ENCODE measurements around the gene ZNF638.
"Not testable (repeated sequence)": the region's sequence is repeated elsewhere in the genome, so short reads cannot be mapped to it uniquely, and the experiment has no call there.

ZNF638 gene

GRCh38 chr2:71389384-71390072, 57.9 kb downstream of the ZNF638 start:
- no peak for DNase-seq (ENCODE audit: low read depth)
- H3K4me3 ChIP-seq (ENCODE audit: low read length) = no peak overlapping the region
- TF ChIP-seq CTCF (IDR thresholded peaks at IDR 0.05; ENCODE audit: insufficient read depth, low read depth, low read length, missing control alignments) = no peak

- no peak for TF ChIP-seq CTCF (IDR thresholded peaks at IDR 0.05; ENCODE audit: insufficient read depth, low read depth, low read length, missing control alignments)
- DNase-seq (ENCODE audit: low read depth) = no peak
- H3K4me3 ChIP-seq (ENCODE audit: low read length) = no peak overlapping the region
Observed at GRCh38 chr2:71393216-71393615, 61.6 kb downstream of the ZNF638 start.

- TF ChIP-seq CTCF (IDR thresholded peaks at IDR 0.05; ENCODE audit: insufficient read depth, low read depth, low read length, missing control alignments) = no peak
- no peak for DNase-seq (ENCODE audit: low read depth)
- H3K4me3 ChIP-seq (ENCODE audit: low read length) = no peak overlapping the region
Observed at GRCh38 chr2:71395471-71395870, 63.9 kb downstream of the ZNF638 start.

GRCh38 chr2:71402427-71402826, 70.8 kb downstream of the ZNF638 start:
- H3K4me3 ChIP-seq (ENCODE audit: low read length) = no peak overlapping the region
- DNase-seq (ENCODE audit: low read depth) = no peak
- TF ChIP-seq CTCF (IDR thresholded peaks at IDR 0.05; ENCODE audit: insufficient read depth, low read depth, low read length, missing control alignments) = no peak

- TF ChIP-seq CTCF (IDR thresholded peaks at IDR 0.05; ENCODE audit: insufficient read depth, low read depth, low read length, missing control alignments) = no peak
- H3K4me3 ChIP-seq (ENCODE audit: low read length) = no peak overlapping the region
- no peak for DNase-seq (ENCODE audit: low read depth)
Observed at GRCh38 chr2:71409611-71410010, 78.0 kb downstream of the ZNF638 start.

GRCh38 chr2:71410696-71411095, 79.1 kb downstream of the ZNF638 start:
- H3K4me3 ChIP-seq (ENCODE audit: low read length) = no peak overlapping the region
- DNase-seq (ENCODE audit: low read depth) = no peak
- TF ChIP-seq CTCF (IDR thresholded peaks at IDR 0.05; ENCODE audit: insufficient read depth, low read depth, low read length, missing control alignments) = no peak

- peak overlapping the region; percentile 29 for H3K4me3 ChIP-seq (ENCODE audit: low read length)
- not testable (repeated sequence) for DNase-seq (ENCODE audit: low read depth)
Observed at GRCh38 chr2:71416866-71417265, 85.3 kb downstream of the ZNF638 start.
